Fibroblast of pulmonary artery (primary cell): ENCODE results near the gene DNAH9.
"Not testable (repeated sequence)": the region's sequence is repeated elsewhere in the genome, so short reads cannot be mapped to it uniquely, and the experiment has no call there.

Experiments
- DNase-seq: peaks from one replicate; pipeline ENCODE4 v3.0.0-alpha.2; 2010; ENCODE audit warnings: low read depth
- H3K4me3 ChIP-seq: replicated peaks from 2 replicates; pipeline ENCODE4 v1.5.1; 2011; ENCODE audit warnings: low read depth, mild to moderate bottlenecking, control low read depth, low read length, moderate library complexity
- CTCF ChIP-seq: IDR thresholded peaks from 2 replicates; pipeline ENCODE4 v1.5.1; 2011; ENCODE audit warnings: mild to moderate bottlenecking, control low read depth, low read length, inconsistent platforms; ENCODE audit errors: missing control alignments

The DNAH9 gene

GRCh38 chr17:11944587-11944986 lies 346.3 kb downstream of the DNAH9 start:
- peak; percentile 12 for DNase-seq
- H3K4me3 ChIP-seq: no peak overlapping the region
- TF ChIP-seq CTCF: no peak

GRCh38 chr17:11948789-11949188 lies 350.5 kb downstream of the DNAH9 start:
- no peak for TF ChIP-seq CTCF
- DNase-seq: peak; percentile 86
- peak overlapping the region; percentile 24 for H3K4me3 ChIP-seq

- not testable (repeated sequence) for H3K4me3 ChIP-seq, DNase-seq
Measured at GRCh38 chr17:11949571-11949970, 351.3 kb downstream of the DNAH9 start.

GRCh38 chr17:11950771-11951519 lies 352.7 kb downstream of the DNAH9 start:
- peak; percentile 12 for DNase-seq
- no peak overlapping the region for H3K4me3 ChIP-seq
- no peak for TF ChIP-seq CTCF

GRCh38 chr17:11952610-11953009 lies 354.3 kb downstream of the DNAH9 start:
- H3K4me3 ChIP-seq: no peak overlapping the region
- DNase-seq: no peak
- TF ChIP-seq CTCF: no peak

- TF ChIP-seq CTCF: no peak
- peak; percentile 4 for DNase-seq
- no peak overlapping the region for H3K4me3 ChIP-seq
Measured at GRCh38 chr17:11953924-11954323, 355.7 kb downstream of the DNAH9 start.

- no peak for TF ChIP-seq CTCF
- DNase-seq: no peak
Measured at GRCh38 chr17:11954936-11955335, 356.7 kb downstream of the DNAH9 start.

More at GRCh38 chr17:11954936-11955335, 356.7 kb downstream of the DNAH9 start:
- H3K4me3 ChIP-seq: no peak overlapping the region
